Amniotic stem cell (primary cell): Measurements from ENCODE around the gene SIPA1L3.
"Not testable (repeated sequence)": the region's sequence is repeated elsewhere in the genome, so short reads cannot be mapped to it uniquely, and the experiment has no call there.

Source experiments
- DNase-seq: peaks from one replicate; lab custom pipeline; 2025; lab: John Stamatoyannopoulos, UW

SIPA1L3 gene

DNA sequence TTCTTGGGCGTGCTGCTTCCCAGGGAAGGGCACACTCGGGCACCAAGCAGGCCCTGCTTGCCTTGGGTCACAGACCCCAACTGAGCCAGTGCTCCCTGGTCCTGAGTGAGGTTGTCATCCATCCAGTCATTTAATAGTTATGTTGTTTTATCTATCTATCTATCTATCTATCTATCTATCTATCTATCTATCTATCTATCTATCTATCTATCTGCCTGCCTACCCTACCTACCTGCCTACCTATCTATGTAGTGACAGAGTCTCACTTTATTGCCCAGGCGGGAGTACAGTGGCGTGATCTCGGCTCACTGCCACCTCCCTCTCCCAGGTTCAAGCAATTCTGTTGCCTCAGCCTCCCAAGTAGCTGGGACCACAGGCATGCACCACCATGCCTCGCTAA is 164.0 kb downstream of the SIPA1L3 start:
- not testable (repeated sequence) for DNase-seq

DNA sequence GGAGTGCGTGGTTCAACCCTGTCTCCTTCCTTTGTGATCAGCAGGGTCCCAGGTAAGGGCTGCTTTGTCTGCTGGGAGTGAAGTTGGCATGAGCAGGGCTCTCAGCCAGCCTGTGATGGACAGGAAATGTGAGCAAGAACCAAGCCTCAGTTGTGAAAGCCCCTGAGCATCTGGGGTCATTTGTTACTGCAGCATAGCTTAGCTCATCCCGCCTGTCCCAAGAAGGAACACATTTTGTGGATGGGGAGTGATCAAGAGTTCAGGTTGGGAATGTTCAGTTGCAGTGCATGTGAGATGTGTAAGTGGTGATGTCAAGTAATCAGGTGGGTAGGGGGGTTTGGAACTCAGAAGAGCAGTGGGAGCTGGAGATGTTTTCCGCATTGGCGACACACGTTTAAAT is 164.6 kb downstream of the SIPA1L3 start:
- DNase-seq = no peak

DNA sequence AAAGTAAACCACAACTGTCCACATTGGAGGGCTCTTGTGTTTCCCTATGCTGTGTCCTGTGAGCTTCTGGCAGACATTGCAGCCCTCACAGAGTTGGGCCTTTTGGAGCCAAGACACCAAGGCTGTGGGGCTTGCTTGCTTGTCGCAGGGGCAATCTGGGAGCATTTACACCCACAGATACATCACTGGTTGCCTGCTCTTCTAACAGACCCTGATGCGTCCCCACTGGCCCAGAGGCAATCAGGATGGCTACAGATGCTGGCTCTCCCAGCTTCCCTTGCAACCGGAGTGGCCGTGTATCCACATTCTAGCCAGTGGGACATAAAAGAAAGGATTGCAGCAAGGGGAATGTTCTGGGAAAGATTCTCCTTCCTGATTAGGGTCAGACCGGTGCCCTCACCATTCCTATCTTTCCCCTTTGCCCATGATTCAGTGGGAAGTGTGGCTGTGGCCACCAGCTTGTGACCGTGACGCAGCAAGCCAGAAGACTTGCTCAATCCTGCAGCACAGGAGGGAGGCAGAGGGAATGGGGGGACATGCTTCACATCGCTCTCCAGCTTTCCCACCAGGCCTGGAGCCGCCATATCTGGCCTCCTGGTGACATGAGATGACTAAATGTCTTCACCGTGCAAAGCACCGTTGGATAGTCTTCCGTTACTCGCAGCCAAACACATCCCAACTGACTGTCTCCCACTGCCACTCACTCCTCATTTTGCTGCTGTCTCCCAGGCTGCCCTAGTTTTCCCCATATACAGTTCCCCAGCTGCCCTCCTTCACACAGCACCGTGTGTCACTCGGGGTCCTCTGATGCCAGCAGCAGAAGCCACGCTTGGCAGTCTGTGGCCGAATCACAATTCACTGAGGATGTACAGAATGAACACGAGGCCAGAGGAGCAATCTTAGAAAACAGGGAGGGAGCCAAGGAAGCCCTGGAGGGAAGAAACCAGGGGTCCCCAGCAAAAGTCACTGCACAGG is 166.1 kb downstream of the SIPA1L3 start:
- DNase-seq = no peak

DNA sequence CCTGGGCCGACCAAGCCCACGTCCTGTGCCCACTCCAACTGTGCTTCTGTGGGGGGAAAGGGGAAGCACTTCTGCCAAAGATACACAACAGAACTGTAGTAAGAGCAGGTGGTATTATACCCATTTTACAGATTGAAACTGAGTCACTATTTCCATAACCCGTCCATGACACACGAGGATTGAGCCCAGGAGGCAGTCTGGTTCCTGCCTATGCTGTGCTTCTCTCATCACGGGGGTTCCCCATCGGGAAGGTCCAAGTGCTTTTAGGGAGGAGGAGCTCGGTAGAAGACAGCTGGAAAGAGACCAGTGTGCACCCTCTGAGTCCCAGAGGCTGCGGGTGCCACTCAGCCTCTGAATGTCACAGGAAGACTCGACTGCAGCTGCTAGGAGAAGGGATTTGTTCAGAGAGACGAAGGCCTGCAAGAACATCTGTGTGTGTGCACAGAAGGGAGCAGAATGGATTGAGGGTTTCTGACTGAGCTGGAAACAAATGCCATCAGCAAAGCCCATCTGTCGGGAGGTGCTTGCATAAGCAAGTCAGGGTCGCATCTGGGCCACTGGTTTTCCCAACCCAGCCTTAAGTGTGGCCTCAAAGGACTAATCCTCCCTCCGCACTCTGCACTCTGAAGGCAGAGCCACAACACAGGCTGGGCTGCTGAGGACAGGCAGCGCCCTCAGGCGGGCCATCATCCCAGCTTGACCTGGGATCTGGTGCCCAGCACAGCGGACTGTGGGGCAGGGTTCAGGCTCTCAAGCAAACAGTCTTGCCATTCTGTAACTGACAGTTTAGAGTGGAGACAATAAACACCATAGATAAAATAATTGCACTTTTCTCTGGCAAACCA is 167.1 kb downstream of the SIPA1L3 start:
- DNase-seq = no peak

DNA sequence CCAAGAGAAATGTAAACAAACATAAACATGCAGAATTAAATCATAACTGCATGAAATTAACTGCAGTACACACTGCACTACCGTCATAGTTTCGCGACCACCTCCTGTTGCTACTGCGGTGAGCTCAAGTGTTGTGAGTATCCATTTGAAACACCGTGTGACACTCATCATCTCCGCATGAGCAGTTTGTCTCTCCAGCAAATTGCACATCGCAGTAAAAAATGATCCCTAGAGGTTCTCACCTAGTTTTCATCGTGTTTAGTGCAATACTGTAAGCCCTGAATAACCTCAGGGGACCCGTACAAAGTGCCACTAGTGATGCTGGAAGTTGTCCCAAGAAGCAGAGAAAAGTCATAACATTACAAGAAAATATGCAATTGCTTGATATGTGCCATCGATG is 169.3 kb downstream of the SIPA1L3 start:
- DNase-seq = no peak

DNA sequence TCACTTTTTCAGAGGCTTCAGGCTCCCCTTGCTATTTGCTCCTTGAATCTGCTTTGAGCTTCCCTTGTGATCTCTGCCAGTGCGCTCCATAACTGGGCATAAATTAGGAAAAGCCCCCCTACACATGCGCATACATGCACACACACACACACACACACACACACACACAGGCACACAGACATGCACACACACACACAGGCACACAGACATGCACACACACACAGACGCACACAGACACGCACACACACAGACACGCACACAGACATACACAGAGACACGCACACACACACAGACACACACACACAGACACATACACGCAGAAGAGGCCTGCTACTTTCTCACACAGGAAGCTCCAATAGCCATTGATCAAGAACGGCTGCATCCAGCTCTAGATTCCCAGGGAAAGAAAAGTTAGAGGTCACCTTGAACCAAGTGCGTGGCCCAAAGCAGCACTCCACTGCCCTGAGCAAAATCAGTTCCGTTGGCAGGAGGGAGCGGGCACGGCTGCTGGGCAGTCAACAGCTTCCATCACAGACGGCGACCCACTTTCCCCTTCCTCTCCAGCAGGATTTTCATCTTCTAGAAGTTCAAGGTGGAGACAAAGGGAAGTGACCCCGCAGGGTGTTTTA is 171.4 kb downstream of the SIPA1L3 start:
- no peak for DNase-seq

DNA sequence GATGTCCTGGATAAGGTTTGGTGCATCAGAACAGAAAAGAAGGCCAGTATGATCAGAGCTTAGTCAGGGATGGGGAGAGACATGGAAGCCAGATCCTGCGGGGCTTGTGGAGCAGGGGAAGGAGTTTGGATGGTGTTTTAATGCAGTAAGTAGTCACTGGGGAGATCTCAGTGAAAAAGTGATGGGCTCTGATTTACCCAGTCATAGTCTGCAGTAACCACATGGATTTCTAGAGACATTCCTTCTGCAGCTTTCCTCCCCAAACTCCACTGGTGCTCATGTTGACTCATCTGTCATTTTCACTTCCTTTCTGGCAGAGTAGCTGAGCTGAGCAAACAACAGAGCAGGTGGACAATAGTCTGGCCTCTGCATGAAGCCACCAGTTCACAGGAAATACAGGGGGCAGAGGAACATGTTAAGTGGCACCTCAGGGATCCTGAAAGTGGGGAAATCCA is 172.9 kb downstream of the SIPA1L3 start:
- DNase-seq = peak; percentile 43

DNA sequence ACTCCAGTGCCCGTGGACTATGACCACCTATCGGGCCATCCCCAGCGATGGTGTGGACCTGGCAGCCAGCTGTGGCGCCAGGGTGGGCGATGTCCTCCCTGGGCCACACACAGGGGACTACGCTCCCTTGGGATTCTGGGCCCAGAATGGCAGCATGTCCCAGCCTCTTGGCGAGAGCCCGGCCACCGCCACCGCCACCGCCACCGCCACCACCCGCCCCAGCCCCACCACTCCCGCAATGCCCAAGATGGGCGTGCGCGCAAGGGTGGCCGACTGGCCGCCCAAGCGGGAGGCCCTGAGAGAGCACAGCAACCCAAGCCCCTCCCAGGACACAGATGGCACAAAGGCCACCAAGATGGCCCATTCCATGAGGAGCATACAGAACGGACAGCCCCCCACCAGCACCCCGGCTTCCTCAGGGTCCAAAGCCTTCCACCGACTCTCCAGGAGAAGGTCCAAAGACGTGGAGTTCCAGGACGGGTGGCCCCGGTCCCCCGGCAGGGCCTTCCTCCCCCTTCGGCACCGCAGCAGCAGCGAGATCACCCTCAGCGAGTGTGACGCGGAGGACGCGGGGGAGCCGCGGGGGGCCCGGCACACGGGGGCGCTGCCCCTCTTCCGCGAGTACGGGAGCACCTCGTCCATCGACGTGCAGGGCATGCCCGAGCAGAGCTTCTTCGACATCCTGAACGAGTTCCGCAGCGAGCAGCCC is 174.7 kb downstream of the SIPA1L3 start:
- DNase-seq = no peak

DNA sequence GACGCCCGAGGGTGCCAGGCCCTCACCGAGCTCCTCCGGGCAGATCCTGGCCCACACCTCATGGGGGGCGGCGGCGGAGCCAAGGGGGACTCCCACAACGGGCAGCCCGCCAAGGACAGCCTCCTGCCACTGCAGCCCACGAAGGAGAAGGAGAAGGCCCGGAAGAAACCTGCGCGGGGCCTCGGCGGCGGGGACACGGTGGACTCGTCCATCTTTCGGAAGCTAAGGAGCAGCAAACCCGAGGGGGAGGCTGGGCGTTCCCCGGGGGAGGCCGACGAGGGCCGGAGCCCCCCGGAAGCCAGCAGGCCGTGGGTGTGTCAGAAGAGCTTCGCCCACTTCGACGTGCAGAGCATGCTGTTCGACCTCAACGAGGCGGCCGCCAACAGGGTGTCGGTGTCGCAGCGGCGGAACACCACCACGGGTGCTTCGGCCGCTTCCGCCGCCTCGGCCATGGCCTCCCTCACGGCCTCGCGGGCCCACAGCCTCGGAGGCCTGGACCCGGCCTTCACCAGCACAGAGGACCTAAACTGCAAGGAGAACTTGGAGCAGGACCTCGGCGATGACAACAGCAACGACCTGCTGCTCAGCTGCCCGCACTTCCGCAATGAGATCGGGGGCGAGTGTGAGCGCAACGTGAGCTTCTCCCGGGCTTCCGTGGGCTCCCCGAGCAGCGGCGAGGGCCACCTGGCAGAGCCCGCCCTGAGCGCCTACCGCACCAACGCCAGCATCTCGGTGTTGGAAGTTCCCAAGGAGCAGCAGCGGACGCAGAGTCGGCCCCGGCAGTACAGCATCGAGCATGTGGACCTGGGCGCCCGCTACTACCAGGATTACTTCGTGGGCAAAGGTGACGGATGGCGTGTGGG is 175.5 kb downstream of the SIPA1L3 start:
- no peak for DNase-seq

DNA sequence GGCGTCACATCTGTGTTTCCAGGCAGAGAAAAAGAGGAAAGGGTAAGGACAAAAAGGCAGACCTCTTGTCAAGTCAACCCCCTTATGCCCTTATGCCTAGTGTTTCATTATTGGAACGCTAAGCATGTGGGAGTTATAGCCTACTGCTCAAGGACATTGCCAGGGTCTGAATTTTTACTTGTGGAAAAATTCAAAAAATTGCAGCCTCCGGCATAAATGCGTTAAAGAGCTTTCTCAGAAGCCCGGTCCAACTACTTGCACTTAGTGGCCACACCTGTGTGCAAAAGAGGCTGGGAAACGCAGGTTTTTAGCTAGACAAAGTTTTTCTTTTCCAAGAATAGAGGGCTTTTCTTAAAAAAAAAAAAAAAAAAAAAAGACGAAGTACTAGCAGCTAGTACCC is 177.2 kb downstream of the SIPA1L3 start:
- no peak for DNase-seq

DNA sequence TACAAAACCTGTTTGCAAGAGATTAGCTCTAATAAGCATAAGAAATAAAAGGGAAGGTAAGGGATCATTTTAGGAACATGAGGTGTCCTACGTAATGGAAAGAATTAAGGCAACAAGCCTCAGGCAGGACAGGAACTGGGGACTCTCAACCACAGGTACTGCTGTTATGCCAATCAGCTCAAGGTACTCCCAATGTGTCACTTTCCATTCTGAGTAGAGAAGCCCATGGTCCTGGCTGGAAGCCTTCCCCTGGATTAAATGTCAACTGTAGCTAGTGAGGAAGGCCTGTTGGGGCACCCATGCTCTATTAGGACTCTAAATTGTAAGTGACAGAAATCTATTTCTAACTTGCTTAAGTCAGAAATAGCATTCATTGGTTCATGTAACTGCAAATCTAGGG is 182.4 kb downstream of the SIPA1L3 start:
- no peak for DNase-seq

DNA sequence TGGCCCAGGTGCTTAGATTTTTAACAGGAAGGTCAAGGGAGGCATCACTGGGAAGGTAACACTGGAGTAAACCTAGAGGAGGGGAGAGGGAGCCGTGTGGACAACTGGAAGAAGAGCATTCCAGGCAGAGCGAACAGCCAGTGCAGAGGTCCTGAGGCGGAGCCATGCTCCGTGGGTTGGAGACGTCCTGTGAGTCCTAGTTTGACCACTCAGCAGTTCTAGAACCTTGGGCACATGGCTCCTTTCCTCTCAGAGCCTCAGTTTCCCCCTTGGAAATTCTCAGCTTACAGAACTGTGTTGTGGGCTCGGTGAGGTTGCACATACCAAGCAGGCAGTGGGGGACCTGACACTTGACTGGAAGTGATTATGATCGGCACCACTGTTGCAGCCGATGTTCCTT is 186.1 kb downstream of the SIPA1L3 start:
- no peak for DNase-seq

DNA sequence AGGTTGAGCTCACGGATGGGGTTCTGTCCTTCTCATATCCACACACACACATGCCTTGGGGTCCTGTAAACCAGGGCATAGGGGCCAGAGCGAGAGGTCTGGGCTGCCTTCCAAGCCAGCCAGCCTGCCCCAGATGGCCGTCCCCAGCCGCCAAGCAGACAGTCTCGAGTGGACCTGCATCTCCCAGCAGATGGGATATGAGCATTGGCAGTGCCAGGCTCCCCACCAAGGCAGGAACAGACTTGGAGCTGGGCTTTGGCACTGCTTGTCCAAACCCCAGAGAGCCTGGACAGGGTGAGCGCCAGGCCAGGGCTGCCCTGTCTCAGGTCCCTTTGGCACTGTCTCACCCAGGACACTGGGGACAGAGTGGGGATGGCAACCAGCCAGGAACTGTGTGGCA is 186.6 kb downstream of the SIPA1L3 start:
- no peak for DNase-seq

DNA sequence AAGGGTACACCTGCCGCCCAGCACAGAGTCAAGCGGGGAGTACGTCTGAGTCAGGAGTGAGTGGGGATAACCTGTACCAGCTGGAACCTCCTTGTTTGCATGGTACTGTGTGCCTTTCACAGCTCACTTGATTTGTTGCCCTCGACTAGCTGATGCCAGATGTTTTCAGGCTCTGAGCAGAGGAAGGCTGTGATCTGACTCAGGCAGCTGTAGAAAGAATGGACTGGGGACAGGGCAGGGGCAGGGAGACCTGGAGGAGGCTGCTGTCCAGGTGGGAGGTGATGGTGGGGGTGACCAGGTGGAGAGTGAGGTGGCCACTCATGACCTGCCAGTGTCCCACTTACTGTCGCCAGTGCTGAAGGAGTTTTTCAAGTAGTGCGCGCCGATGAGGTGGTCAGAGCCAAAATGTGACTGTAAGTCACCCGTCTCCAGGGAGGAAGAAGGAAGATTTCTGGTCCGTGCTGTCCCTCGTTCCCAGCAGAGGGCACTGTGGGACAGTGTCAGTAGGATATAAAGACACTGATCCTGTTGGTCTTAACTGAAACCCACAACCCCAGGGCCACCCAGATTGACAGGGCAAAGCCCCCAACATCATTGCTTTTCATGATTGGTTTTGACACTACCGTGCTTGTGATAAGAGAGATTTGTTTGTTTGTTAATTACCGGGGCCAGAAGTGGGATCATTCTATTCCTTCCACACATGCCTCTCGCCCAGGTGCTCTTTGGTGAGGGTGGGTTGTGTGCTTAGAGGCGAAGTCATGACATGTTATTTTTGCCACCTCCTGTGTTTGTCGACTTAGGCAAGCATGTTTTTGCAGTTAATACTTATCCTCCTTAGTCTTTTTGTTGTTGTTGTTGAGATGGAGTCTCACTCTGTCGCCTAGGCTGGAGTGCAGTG is 188.7 kb downstream of the SIPA1L3 start:
- peak; percentile 3 for DNase-seq

DNA sequence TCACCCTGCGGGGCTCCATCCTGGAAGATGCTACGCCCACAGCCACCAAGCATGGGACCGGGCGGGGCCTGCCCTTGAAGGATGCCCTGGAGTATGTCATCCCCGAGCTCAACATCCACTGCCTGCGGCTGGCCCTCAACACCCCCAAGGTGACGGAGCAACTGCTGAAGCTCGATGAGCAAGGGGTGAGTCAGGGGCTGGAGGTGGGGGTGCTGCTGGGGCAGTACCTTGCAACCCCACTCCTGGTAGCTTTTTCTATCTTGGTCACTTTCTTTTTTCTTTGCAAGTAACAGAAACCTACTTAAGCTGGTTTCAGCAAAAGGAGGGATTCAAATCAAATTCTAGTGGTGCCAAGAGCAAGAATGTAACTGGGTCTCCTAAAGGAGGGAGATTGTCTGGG is 193.0 kb downstream of the SIPA1L3 start:
- no peak for DNase-seq

DNA sequence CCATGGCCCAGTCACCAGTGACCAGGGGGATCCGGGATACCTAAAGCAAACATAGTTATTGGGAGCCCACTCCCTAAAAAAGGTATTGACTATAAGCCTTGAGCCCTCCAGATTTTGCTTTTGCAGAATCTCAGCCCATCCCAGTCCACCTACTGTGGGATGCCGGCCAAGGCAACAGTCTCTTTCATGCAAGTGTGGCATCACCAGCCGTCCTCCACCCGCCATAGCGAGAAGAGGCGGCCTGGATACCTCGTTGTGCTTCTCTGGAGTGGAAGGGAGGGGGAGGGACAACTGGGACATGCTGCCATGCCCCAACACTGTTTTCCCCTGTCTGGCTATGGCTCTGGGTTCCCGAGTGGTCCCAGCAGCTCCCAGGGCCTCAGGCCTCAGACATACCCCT is 193.6 kb downstream of the SIPA1L3 start:
- no peak for DNase-seq

DNA sequence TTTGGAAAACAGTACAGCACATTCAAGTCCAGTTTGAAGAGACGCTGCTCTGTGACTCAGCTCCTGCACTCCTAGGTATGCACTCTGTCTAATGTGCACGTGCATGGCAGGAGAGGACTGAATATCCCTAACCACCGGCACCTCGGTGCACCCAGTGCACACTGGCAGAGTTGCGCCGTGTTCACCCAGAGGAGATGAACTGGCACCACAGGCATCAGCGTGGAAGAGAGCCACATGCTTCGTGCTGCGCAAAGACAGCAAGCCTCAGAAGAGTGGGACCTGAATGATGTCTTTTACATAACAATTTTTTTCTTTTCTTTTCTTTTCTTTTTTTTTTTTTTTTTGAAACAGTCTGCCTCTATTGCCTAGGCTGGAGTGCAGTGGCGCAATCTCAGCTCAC is 194.7 kb downstream of the SIPA1L3 start:
- DNase-seq = no peak

DNA sequence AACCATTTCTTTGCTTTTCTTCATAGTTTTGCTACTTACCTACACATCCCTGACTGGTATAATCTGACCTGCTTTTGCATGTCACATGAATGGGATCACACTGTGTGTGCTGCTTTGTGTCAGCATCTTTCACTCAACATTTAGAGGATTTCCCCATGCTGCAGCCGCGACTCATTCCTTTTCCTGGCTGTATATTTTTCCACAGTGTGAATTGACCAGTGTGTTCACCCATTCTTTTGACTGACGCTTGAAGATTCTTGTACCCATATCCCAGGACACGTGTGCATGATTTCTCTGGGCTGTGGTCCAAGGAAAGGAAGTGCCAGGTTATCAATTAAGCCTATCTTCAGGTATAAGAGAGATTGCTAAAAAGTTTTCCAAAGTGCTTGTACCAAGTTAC is 198.6 kb downstream of the SIPA1L3 start:
- no peak for DNase-seq

DNA sequence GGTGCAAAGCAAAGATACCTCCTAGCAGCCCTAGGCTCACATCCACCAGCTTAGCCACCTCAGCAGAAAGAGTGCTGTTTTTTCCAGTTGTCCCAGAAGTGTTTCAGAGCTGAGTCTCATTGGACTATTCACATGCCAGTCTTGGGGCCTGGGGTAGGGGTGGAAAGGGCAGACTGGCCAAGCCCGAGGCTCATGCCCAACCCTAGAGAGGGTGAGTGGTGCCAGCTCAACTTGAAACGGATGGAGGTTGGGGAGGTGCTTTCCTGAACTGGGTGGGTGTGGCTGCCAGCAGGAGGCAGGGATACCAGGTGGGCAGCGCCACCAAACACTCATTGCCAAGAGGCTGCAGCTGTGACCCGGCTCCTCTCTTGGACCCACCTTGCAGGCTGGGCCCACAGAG is 200.1 kb downstream of the SIPA1L3 start:
- DNase-seq = no peak

DNA sequence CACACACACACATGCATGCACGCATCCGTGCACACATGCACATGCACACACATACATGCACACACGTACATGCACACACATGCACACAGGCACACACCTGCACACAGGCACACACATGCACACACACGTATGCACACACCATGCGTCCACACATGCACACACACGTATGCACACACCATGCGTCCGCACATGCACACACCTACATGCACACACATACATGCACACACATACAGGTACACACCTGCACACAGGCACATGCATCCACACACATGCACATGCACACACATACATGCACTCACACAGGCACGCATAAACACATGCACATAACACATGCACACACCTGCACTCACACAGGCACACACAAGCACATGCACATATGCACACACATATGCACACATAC is 204.9 kb downstream of the SIPA1L3 start:
- DNase-seq = no peak
